BE2C (cell line): Measurements from ENCODE around the gene EFNA2.
A peak's percentile ranks its signal among the peaks of the same experiment; 100 is the strongest.

Source experiments
- DNase-seq: peaks from one replicate; pipeline ENCODE4 v3.0.0-alpha.2; 2020
- H3K27me3 ChIP-seq: fragments of 250-450 bp; sonication (Bioruptor Pico); 2 replicates; pipeline ENCODE4 v1.5.1; 2020; ENCODE audit warnings: mild to moderate bottlenecking
- H3K36me3 ChIP-seq: fragments of 250-450 bp; sonication (Bioruptor Pico); 2 replicates; pipeline ENCODE4 v1.5.1; 2020; ENCODE audit warnings: mild to moderate bottlenecking
- H3K4me1 ChIP-seq: fragments of 250-450 bp; sonication (Bioruptor Pico); 2 replicates; pipeline ENCODE4 v1.5.1; 2020
- H3K4me3 ChIP-seq: 2 replicates; pipeline ENCODE4 v1.5.1; 2011; ENCODE audit warnings: low read depth, low read length
- H3K9me3 ChIP-seq: fragments of 250-450 bp; sonication (Bioruptor Pico); 2 replicates; pipeline ENCODE4 v1.5.1; 2020
- CTCF ChIP-seq: IDR thresholded peaks from 2 replicates; pipeline ENCODE4 v1.5.1; 2012; ENCODE audit warnings: mild to moderate bottlenecking, low read depth, low read length

The EFNA2 gene

DNA sequence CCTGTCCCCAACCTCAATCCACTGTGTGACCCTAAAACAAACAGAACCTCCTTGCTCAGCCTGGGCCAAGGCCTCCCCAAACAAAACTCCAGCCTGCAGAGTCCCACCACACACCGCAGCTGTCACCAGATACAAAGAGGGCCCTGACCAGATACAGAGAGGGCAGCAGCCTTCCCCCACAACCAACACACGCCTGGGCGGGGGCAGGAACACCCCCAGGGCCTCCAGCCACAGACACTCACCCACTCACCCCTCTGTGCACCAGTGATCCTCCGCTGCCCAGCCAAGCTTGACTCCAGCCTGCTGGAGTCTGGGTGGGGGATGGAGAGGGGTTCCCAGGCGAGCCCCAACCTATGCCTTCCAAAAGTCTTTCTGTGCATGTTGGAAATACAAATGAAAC is 22.5 kb upstream of the EFNA2 start:
- peaks cover under 1% of the 10 kb centered on the region for H3K36me3 ChIP-seq
- DNase-seq, result no peak
- no peak for TF ChIP-seq CTCF
- H3K27me3 ChIP-seq, result peaks cover 3% of the 10 kb centered on the region; the same call in 1 of the 2 replicates
- peaks cover 57% of the 10 kb centered on the region for H3K4me1 ChIP-seq
- H3K9me3 ChIP-seq, result no peaks in the 10 kb centered on the region
- no peak overlapping the region for H3K4me3 ChIP-seq

- no peak overlapping the region for H3K4me3 ChIP-seq
- peaks cover 55% of the 10 kb centered on the region for H3K4me1 ChIP-seq
- peak; percentile 64 for DNase-seq
- H3K36me3 ChIP-seq, result no peaks in the 10 kb centered on the region
- H3K9me3 ChIP-seq, result no peaks in the 10 kb centered on the region
- no peak for TF ChIP-seq CTCF
- peaks cover 3% of the 10 kb centered on the region; the same call in 1 of the 2 replicates for H3K27me3 ChIP-seq
These were observed 20.7 kb upstream of the EFNA2 start for GRCh38 chr19:1264801-1265614.

GRCh38 chr19:1265615-1266128 is 20.0 kb upstream of the EFNA2 start:
- peaks cover 50% of the 10 kb centered on the region for H3K4me1 ChIP-seq
- TF ChIP-seq CTCF, result no peak
- peak; percentile 68 for DNase-seq
- H3K36me3 ChIP-seq, result peaks cover 4% of the 10 kb centered on the region
- peak overlapping the region; percentile 59 for H3K4me3 ChIP-seq
- peaks cover 3% of the 10 kb centered on the region; the same call in 1 of the 2 replicates for H3K27me3 ChIP-seq
- H3K9me3 ChIP-seq, result no peaks in the 10 kb centered on the region

DNA sequence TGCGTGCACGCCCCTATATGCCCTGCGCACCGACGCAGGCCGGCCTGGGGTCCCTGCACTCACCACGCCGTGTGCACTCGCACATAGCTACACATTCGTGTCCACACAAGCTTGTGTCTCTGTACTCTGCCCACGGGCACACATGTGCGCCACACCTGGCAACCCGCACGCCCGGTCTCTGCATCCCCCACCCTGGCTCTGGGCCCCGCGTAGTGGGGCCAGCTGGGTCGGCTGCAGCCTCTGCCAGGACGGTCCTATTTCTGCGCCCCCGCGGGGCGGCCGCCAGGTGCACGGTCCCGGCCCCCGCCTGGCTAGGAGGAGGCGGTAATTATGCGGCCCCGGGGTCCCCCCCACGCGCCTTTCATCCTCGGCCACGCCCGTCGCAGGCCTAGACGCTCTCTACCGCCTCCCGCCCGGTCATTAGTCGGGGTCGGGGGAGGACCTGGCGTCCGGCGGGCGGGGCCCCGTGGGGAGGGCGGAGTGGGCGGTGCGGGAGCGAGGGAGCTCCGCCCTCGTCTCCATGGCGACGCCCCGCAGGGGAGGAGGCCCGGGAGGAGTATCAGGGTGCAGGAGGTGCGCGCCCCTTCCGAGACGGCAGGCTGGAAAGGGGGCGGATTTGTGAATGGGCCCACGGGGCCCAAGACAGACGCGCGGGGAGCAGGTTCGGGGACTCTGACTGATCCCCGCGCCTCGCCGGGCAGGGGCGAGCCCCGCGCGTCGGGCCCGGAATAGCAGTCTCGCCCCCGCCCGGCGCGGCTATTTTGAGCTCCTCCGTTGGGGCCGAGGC is 19.4 kb upstream of the EFNA2 start:
- no peak for TF ChIP-seq CTCF
- no peaks in the 10 kb centered on the region for H3K9me3 ChIP-seq
- peaks cover 52% of the 10 kb centered on the region for H3K4me1 ChIP-seq
- peak overlapping the region; percentile 59 for H3K4me3 ChIP-seq
- H3K36me3 ChIP-seq, result peaks cover 10% of the 10 kb centered on the region
- DNase-seq, result peak; percentile 92
- peaks cover 3% of the 10 kb centered on the region; the same call in 1 of the 2 replicates for H3K27me3 ChIP-seq

DNA sequence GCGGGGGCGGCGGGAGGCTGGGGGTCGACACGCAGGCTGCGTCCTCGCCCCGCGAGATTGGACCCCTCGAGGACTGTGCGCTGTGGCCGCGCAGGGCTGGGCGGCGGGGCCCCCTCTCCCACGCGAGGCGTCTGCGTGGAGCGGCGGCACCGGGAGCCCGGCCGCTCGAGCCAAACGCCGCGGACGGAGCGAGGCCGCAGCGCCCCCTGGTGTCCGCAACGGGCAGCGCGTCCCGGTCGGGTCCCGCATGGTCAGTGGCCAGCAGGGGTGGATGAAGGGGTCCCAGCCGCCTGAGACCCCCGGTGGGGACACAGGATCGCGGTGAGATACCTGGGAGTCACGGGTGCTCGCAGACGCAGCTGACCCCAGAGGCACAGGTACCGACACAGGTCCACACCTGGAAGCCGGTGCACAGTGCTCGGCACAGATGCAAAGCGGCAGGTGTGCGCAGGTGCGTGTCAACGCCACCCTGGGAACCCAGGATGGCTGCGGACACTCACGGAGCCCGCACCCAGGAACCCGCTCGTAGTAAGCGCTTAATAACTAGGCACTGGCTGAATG is 18.7 kb upstream of the EFNA2 start:
- H3K4me1 ChIP-seq, result peaks cover 45% of the 10 kb centered on the region
- H3K27me3 ChIP-seq, result peaks cover 3% of the 10 kb centered on the region; the same call in 1 of the 2 replicates
- peak; percentile 66 for TF ChIP-seq CTCF
- DNase-seq, result peak; percentile 74
- H3K9me3 ChIP-seq, result no peaks in the 10 kb centered on the region
- H3K36me3 ChIP-seq, result peaks cover 17% of the 10 kb centered on the region
- peak overlapping the region; percentile 59 for H3K4me3 ChIP-seq
